K562 (cell line): ENCODE data around the gene SIGLEC14. TPM values are rescaled to one million over a fixed set of nuclear protein-coding genes. Genes with fewer than 3 reads are reported as not detected.

Experiments used
- ARHGAP35 ChIP-seq: fragments of 450-650 bp; IDR thresholded peaks from 2 replicates; pipeline ENCODE4 v1.6.1; 2018; ENCODE audit not compliant: partially characterized antibody
- HDGF ChIP-seq: fragments of 450-650 bp; IDR thresholded peaks from 2 replicates; pipeline ENCODE4 v1.6.1; 2016
- KDM5B ChIP-seq: fragments of 200-600 bp; sonication (generic); IDR thresholded peaks from 2 replicates; pipeline ENCODE4 v1.6.1; 2012; ENCODE audit warnings: low read depth, mild to moderate bottlenecking, moderate library complexity, low read length, control low read depth, inconsistent platforms; ENCODE audit not compliant: insufficient replicate concordance
- MTA3 ChIP-seq: fragments of 450-650 bp; formaldehyde crosslinking; IDR thresholded peaks from 2 replicates; pipeline ENCODE4 v1.6.1; 2017; ENCODE audit warnings: mild to moderate bottlenecking, borderline replicate concordance
- PHF8 ChIP-seq: fragments of 200-600 bp; sonication (generic); IDR thresholded peaks from 2 replicates; pipeline ENCODE4 v1.6.1; 2012; ENCODE audit warnings: mixed run types, mild to moderate bottlenecking, inconsistent platforms, low read length, moderate library complexity, borderline replicate concordance
- SMAD1 ChIP-seq: fragments of 150-350 bp; IDR thresholded peaks from 2 replicates; pipeline ENCODE4 v1.6.1; 2014; ENCODE audit warnings: low read length, low read depth; ENCODE audit not compliant: partially characterized antibody
- SMAD2 ChIP-seq: fragments of 150-350 bp; IDR thresholded peaks from 2 replicates; pipeline ENCODE4 v1.6.1; 2014; ENCODE audit warnings: low read depth, mild to moderate bottlenecking, low read length
- SNRNP70 ChIP-seq: fragments of 200-400 bp; formaldehyde crosslinking; optimal IDR thresholded peaks from 2 replicates; pipeline ENCODE3; 2017; ENCODE audit warnings: low read depth, low read length
- SRSF1 ChIP-seq: fragments of 200-400 bp; formaldehyde crosslinking; IDR thresholded peaks from 2 replicates; pipeline ENCODE4 v1.6.1; 2017; ENCODE audit warnings: mild to moderate bottlenecking, low read depth, low read length, moderate library complexity
- SRSF9 ChIP-seq: fragments of 200-400 bp; formaldehyde crosslinking; IDR thresholded peaks from 2 replicates; pipeline ENCODE4 v1.6.1; 2017; ENCODE audit warnings: low read depth, low read length, borderline replicate concordance
- TAL1 ChIP-seq: fragments of 450-650 bp; IDR thresholded peaks from 2 replicates; pipeline ENCODE4 v1.6.1; 2016; ENCODE audit warnings: mild to moderate bottlenecking
- ZC3H8 ChIP-seq: fragments of 450-650 bp; IDR thresholded peaks from 2 replicates; pipeline ENCODE4 v1.6.1; 2017
- ZKSCAN3 ChIP-seq: fragments of 250-450 bp; sonication (Bioruptor Pico); IDR thresholded peaks from 2 replicates; pipeline ENCODE4 v1.4.0; 2020
- ZNF133 ChIP-seq: fragments of 250-450 bp; sonication (Bioruptor Pico); IDR thresholded peaks from 2 replicates; pipeline ENCODE4 v1.4.0; 2020; ENCODE audit warnings: mild to moderate bottlenecking
- ZNF263 ChIP-seq: sonication (generic); formaldehyde crosslinking; IDR thresholded peaks from 2 replicates; pipeline ENCODE4 v1.8.0; 2022; ENCODE audit warnings: mild to moderate bottlenecking, missing genetic modification reagents, borderline replicate concordance
- ZNF444 ChIP-seq: fragments of 250-450 bp; sonication (Bioruptor Pico); IDR thresholded peaks from 2 replicates; pipeline ENCODE4 v1.4.0; 2020; ENCODE audit warnings: mild to moderate bottlenecking, moderate library complexity
- ZNF668 ChIP-seq: fragments of 250-450 bp; sonication (Bioruptor Pico); IDR thresholded peaks from 2 replicates; pipeline ENCODE4 v1.8.0; 2022; ENCODE audit warnings: mild to moderate bottlenecking, inconsistent platforms
- ZNF707 ChIP-seq: fragments of 250-450 bp; sonication (Bioruptor Pico); conservative IDR thresholded peaks from 2 replicates; pipeline ENCODE4 v1.8.0; 2022; ENCODE audit warnings: inconsistent platforms, mild to moderate bottlenecking, moderate library complexity
- polyA plus RNA-seq, 8 experiments: library from polyadenylated mRNA; depleted of rRNA in 4 of 8; stranded (reverse) in 5 of 8; unstranded in 3 of 8; fragments of >200 nt; fragmentation: Nextera tagmentation in 2 of 8; fragmentation: Illumina TruSeq in 1 of 8; extraction: Ambion mirVana in 2 of 8; extraction: Trizol in 1 of 8; gene quantifications; 2 replicates each; pipeline versions ENCODE4 v1.2.1 to v1.2.3, GENCODE V29; 2011 to 2014; ENCODE audit warnings: inconsistent platforms in 1 of 8, missing spikeins in 1 of 8
- total RNA-seq, 7 experiments: library from RNA; depleted of rRNA in 6 of 7; stranded (reverse); fragments of >200 nt in 6 of 7; fragmentation: Illumina TruSeq in 2 of 7; extraction: Trizol in 2 of 7; gene quantifications; 2 replicates each; pipeline versions ENCODE4 v1.2.1 to v1.2.3, GENCODE V29; 2011 to 2021; ENCODE audit warnings: low replicate concordance in 1 of 7
- TF ChIP-seq, protein P1 (sequence below): fragments of 250-450 bp; sonication (Bioruptor Pico); IDR thresholded peaks from 2 replicates; pipeline ENCODE4 v1.4.0; 2020
- TF ChIP-seq, protein P2 (sequence below): sonication (generic); formaldehyde crosslinking; IDR thresholded peaks from 2 replicates; pipeline ENCODE4 v1.5.0; 2020; ENCODE audit warnings: missing genetic modification reagents
- TF ChIP-seq, protein P3 (sequence below): fragments of 450-650 bp; formaldehyde crosslinking; IDR thresholded peaks from 2 replicates; pipeline ENCODE4 v1.4.0; 2020; ENCODE audit warnings: mild to moderate bottlenecking

Gene SIGLEC14
- total and polyA plus RNA-seq, 9 of the 15 experiments (the other 6 are each of a cell fraction or from before 2014, with no cell fraction given) = not detected

DNA sequence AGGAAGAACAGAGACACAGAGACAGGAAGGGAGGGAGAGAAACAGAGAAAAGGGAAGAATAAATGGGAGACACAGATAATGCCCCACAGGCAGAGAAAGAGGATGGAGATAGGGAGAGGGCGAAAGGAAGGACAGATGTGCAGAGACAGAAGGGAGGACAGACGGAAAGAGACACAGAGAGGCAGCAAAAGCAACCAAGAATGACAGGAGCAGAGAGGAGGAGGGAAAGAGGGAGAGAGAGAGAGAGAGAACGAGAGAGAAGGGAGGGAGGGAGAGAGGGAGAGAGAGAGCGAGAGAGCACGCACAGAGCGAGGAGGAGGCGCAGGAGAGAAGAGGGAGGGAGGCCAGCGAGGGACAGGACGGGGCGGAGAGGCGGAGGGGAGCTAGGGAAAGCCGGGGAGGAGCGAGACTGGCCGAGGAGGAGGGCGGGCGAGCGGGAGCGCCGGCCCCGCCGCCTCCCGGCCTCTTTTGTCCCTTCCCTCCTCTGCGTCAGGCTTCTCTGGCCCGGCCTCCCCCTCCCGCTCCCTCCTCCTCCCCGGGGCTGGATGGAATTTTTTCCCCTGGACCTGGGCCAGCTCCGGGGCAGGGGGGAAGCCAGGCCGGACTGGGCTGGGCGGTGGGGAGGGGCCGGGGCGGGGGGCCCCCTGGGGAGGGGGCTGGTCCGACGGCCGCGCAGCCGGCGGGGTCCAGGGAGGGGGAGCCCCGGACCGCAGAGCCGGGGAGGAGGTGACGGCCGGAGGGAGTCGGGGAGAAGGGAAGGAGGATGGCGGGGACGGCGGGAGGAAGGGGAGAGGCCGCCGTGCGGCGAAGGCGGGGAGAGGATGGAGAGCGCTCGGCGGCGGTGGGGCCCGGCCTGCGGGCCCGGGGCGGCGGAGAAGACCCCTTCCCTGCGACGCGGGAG is 42.3 kb upstream of the SIGLEC14 start (continued):
- TF ChIP-seq, protein P1, sequence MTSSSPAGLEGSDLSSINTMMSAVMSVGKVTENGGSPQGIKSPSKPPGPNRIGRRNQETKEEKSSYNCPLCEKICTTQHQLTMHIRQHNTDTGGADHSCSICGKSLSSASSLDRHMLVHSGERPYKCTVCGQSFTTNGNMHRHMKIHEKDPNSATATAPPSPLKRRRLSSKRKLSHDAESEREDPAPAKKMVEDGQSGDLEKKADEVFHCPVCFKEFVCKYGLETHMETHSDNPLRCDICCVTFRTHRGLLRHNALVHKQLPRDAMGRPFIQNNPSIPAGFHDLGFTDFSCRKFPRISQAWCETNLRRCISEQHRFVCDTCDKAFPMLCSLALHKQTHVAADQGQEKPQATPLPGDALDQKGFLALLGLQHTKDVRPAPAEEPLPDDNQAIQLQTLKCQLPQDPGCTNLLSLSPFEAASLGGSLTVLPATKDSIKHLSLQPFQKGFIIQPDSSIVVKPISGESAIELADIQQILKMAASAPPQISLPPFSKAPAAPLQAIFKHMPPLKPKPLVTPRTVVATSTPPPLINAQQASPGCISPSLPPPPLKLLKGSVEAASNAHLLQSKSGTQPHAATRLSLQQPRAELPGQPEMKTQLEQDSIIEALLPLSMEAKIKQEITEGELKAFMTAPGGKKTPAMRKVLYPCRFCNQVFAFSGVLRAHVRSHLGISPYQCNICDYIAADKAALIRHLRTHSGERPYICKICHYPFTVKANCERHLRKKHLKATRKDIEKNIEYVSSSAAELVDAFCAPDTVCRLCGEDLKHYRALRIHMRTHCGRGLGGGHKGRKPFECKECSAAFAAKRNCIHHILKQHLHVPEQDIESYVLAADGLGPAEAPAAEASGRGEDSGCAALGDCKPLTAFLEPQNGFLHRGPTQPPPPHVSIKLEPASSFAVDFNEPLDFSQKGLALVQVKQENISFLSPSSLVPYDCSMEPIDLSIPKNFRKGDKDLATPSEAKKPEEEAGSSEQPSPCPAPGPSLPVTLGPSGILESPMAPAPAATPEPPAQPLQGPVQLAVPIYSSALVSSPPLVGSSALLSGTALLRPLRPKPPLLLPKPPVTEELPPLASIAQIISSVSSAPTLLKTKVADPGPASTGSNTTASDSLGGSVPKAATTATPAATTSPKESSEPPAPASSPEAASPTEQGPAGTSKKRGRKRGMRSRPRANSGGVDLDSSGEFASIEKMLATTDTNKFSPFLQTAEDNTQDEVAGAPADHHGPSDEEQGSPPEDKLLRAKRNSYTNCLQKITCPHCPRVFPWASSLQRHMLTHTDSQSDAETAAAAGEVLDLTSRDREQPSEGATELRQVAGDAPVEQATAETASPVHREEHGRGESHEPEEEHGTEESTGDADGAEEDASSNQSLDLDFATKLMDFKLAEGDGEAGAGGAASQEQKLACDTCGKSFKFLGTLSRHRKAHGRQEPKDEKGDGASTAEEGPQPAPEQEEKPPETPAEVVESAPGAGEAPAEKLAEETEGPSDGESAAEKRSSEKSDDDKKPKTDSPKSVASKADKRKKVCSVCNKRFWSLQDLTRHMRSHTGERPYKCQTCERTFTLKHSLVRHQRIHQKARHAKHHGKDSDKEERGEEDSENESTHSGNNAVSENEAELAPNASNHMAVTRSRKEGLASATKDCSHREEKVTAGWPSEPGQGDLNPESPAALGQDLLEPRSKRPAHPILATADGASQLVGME (CRISPR knock-in tag) = no peak
- TF ChIP-seq ZC3H8 = peak; percentile 83
- TF ChIP-seq ZKSCAN3 (CRISPR knock-in tag) = no peak
- peak; percentile 41 for TF ChIP-seq KDM5B
- TF ChIP-seq, protein P2, sequence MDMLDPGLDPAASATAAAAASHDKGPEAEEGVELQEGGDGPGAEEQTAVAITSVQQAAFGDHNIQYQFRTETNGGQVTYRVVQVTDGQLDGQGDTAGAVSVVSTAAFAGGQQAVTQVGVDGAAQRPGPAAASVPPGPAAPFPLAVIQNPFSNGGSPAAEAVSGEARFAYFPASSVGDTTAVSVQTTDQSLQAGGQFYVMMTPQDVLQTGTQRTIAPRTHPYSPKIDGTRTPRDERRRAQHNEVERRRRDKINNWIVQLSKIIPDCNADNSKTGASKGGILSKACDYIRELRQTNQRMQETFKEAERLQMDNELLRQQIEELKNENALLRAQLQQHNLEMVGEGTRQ = no peak
- TF ChIP-seq MTA3 = 0 out of 2 replicates have a peak, but pooled peaks have one; percentile 47
- peak; percentile 23 for TF ChIP-seq SMAD1
- peak; percentile 76; the same call in 1 of the 2 replicates for TF ChIP-seq HDGF
- TF ChIP-seq ZNF444 = no peak
- TF ChIP-seq TAL1 = peak; percentile 34; the same call in 1 of the 2 replicates
- TF ChIP-seq ZNF707 (CRISPR knock-in tag) = no peak
- no peak for TF ChIP-seq SNRNP70
- TF ChIP-seq SRSF9 = no peak
- TF ChIP-seq ZNF133 (CRISPR knock-in tag) = no peak
- TF ChIP-seq SRSF1 = no peak
- TF ChIP-seq, protein P3, sequence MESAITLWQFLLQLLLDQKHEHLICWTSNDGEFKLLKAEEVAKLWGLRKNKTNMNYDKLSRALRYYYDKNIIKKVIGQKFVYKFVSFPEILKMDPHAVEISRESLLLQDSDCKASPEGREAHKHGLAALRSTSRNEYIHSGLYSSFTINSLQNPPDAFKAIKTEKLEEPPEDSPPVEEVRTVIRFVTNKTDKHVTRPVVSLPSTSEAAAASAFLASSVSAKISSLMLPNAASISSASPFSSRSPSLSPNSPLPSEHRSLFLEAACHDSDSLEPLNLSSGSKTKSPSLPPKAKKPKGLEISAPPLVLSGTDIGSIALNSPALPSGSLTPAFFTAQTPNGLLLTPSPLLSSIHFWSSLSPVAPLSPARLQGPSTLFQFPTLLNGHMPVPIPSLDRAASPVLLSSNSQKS (CRISPR knock-in tag) = no peak
- TF ChIP-seq ARHGAP35 = peak; percentile 83
- TF ChIP-seq PHF8 = peak; percentile 30; the same call in 1 of the 2 replicates
- TF ChIP-seq ZNF668 = no peak
- peak; percentile 98 for TF ChIP-seq ZNF263
- TF ChIP-seq SMAD2 = no peak
